K562 (cell line): Measurements from ENCODE around the gene LRMDA. TPM values are rescaled to one million over a fixed set of nuclear protein-coding genes. Genes with fewer than 3 reads are reported as not detected.

Experiments
- ATAC-seq: fragments of 200-7000 bp; cut with Tn5 transposase; 3 replicates; pipeline ENCODE4 v1.9.1; 2020; ENCODE audit warnings: moderate library complexity
- BruUV-seq: library from RNA; stranded (reverse); fragments of 400-500 nt; replicated peaks from 2 replicates; lab custom pipeline; 2021; lab: Mats Ljungman, UMichigan
- CTCF ChIA-PET: fragments of 300-600 bp; formaldehyde crosslinking; extraction: SDS; loops from one replicate; lab custom pipeline; 2021; ENCODE audit warnings: low intra/inter-chr PET ratio; lab: Yijun Ruan, JAX
- POLR2A ChIA-PET: fragments of 300-600, 350-650 bp; sonication (Branson Sonifier 250); formaldehyde crosslinking; extraction: SDS; loops from one replicate; lab custom pipeline; 2021; ENCODE audit warnings: antibody characterized with exemption, inconsistent platforms; lab: Yijun Ruan, JAX
- DNase-seq, 4 experiments: peaks; one replicate each; pipeline versions ENCODE4 v3.0.0 to v3.0.0-alpha.2; 2011 to 2018; ENCODE audit warnings: low spot score in 3 of 4, mixed read lengths in 3 of 4; ENCODE audit errors: extremely low read depth in 1 of 4
- FAIRE-seq: peaks from 2 replicates; lab custom pipeline; 2011; peaks lifted over from hg19 to GRCh38; lab: Jason Lieb, UNC
- H2AFZ ChIP-seq: 2 replicates; pipeline ENCODE4 v1.6.0; 2011; ENCODE audit warnings: low read depth, low read length, control low read depth, inconsistent platforms
- H3K27ac ChIP-seq: fragments of 200-600 bp; 3 replicates; pipeline ENCODE4 v1.8.0; 2011; ENCODE audit warnings: low read depth, mild to moderate bottlenecking, control low read depth, inconsistent platforms, low read length, moderate library complexity, mixed read lengths; ENCODE audit errors: extremely low read depth
- H3K27me3 ChIP-seq, 2 experiments: fragments of 300-600 bp in 1 of 2; 2 replicates in 1 of 2; 3 replicates in 1 of 2; pipeline versions ENCODE4 v1.6.0 to v1.8.0; 2011; ENCODE audit warnings: inconsistent platforms in 2 of 2, low read length in 2 of 2, mild to moderate bottlenecking in 1 of 2, mixed read lengths in 1 of 2, moderate library complexity in 1 of 2; ENCODE audit not compliant: control insufficient read depth in 2 of 2, insufficient read depth in 2 of 2
- H3K36me3 ChIP-seq: fragments of 300-600 bp; 3 replicates; pipeline ENCODE4 v1.8.0; 2011; ENCODE audit warnings: mild to moderate bottlenecking, low read length, inconsistent platforms; ENCODE audit not compliant: control insufficient read depth, insufficient read depth
- H3K4me1 ChIP-seq, 2 experiments: fragments of 200-600 bp in 1 of 2; replicated peaks in 1 of 2; 2 replicates in 1 of 2; 3 replicates in 1 of 2; pipeline versions ENCODE4 v1.5.1 to v1.8.0; 2011; ENCODE audit warnings: inconsistent platforms in 2 of 2, low read length in 2 of 2, mild to moderate bottlenecking in 1 of 2, mixed read lengths in 1 of 2, moderate library complexity in 1 of 2; ENCODE audit not compliant: control insufficient read depth in 2 of 2, insufficient read depth in 2 of 2
- H3K4me2 ChIP-seq: 2 replicates; pipeline ENCODE4 v1.6.1; 2011; ENCODE audit warnings: low read length, control low read depth, inconsistent platforms, mixed read lengths; ENCODE audit not compliant: insufficient read depth
- H3K4me3 ChIP-seq: fragments of 200-600 bp; sonication (generic), shearing (Covaris generic); 2 replicates; pipeline ENCODE4 v1.5.1; 2016; ENCODE audit warnings: control low read depth, inconsistent platforms
- H3K79me2 ChIP-seq: fragments of 200-600 bp; 3 replicates; pipeline ENCODE4 v1.8.0; 2011; ENCODE audit warnings: low read length, inconsistent platforms; ENCODE audit not compliant: control insufficient read depth, insufficient read depth
- H3K9ac ChIP-seq, 2 experiments: 2 replicates each; pipeline versions ENCODE4 v1.6.0 to v1.6.1; 2011; ENCODE audit warnings: low read depth in 2 of 2, low read length in 2 of 2, control low read depth in 1 of 2, inconsistent platforms in 1 of 2, mild to moderate bottlenecking in 1 of 2, mixed read lengths in 1 of 2; ENCODE audit not compliant: insufficient read depth in 1 of 2
- H3K9me1 ChIP-seq: one replicate; pipeline ENCODE4 v1.6.0; 2011; ENCODE audit warnings: inconsistent platforms, mild to moderate bottlenecking, low read length, moderate library complexity; ENCODE audit not compliant: control insufficient read depth, insufficient read depth
- H3K9me3 ChIP-seq: replicated peaks from 2 replicates; pipeline ENCODE4 v1.5.1; 2011; ENCODE audit warnings: low read depth, low read length, inconsistent platforms; ENCODE audit not compliant: control insufficient read depth, insufficient read depth
- H4K20me1 ChIP-seq: replicated peaks from 2 replicates; pipeline ENCODE4 v1.6.1; 2011; ENCODE audit warnings: low read length, inconsistent platforms, mixed read lengths; ENCODE audit not compliant: control insufficient read depth, insufficient read depth
- COPS2 ChIP-seq: fragments of 450-650 bp; conservative IDR thresholded peaks from 2 replicates; pipeline ENCODE4 v1.6.1; 2016; ENCODE audit warnings: mild to moderate bottlenecking, moderate library complexity
- ETV6 ChIP-seq, 3 experiments: fragments of 150-350 bp in 1 of 3; sonication (generic) in 1 of 3; formaldehyde crosslinking in 1 of 3; IDR thresholded peaks; 2 replicates each; pipeline versions ENCODE4 v1.6.1 to v1.8.0; 2014 to 2022; ENCODE audit warnings: borderline replicate concordance in 2 of 3, low read depth in 2 of 3, antibody characterized with exemption in 1 of 3, low read length in 1 of 3, mild to moderate bottlenecking in 1 of 3, missing genetic modification reagents in 1 of 3
- HNRNPLL ChIP-seq: fragments of 200-400 bp; formaldehyde crosslinking; IDR thresholded peaks from 2 replicates; pipeline ENCODE4 v1.6.1; 2017; ENCODE audit warnings: low read length, low read depth, mild to moderate bottlenecking; ENCODE audit not compliant: poor library complexity, severe bottlenecking
- MAX ChIP-seq: sonication (generic); formaldehyde crosslinking; IDR thresholded peaks from 2 replicates; pipeline ENCODE4 v1.9.0; 2022; ENCODE audit warnings: mild to moderate bottlenecking, missing genetic modification reagents
- NCOA2 ChIP-seq, 2 experiments: fragments of 450-650 bp; IDR thresholded peaks; 2 replicates each; pipeline ENCODE4 v1.6.1; 2018; ENCODE audit warnings: mild to moderate bottlenecking in 2 of 2, moderate library complexity in 1 of 2; ENCODE audit not compliant: partially characterized antibody in 2 of 2
- NCOA6 ChIP-seq: fragments of 450-650 bp; IDR thresholded peaks from 2 replicates; pipeline ENCODE4 v1.6.1; 2017; ENCODE audit warnings: mild to moderate bottlenecking
- PHTF2 ChIP-seq: fragments of 250-450 bp; sonication (Bioruptor Pico); IDR thresholded peaks from 2 replicates; pipeline ENCODE4 v1.5.0; 2021; ENCODE audit warnings: mild to moderate bottlenecking
- POLR2G ChIP-seq: fragments of 200-400 bp; formaldehyde crosslinking; IDR thresholded peaks from 2 replicates; pipeline ENCODE4 v1.6.1; 2017; ENCODE audit warnings: low read depth, mild to moderate bottlenecking, antibody characterized with exemption, low read length, moderate library complexity
- POLR2H ChIP-seq: IDR thresholded peaks from 2 replicates; pipeline ENCODE4 v1.6.1; 2016; ENCODE audit warnings: missing genetic modification characterization, low read depth, mild to moderate bottlenecking, control low read depth, missing compliant biosample characterization, moderate library complexity
- RB1 ChIP-seq: fragments of 450-650 bp; IDR thresholded peaks from 2 replicates; pipeline ENCODE4 v1.6.1; 2017; ENCODE audit warnings: low read depth, mild to moderate bottlenecking
- SMARCA4 ChIP-seq: fragments of 450-650 bp; IDR thresholded peaks from 2 replicates; pipeline ENCODE4 v1.6.1; 2016
- SP1 ChIP-seq: sonication (generic); formaldehyde crosslinking; IDR thresholded peaks from 2 replicates; pipeline ENCODE4 v1.8.1; 2022; ENCODE audit warnings: mild to moderate bottlenecking, missing genetic modification reagents
- SRSF7 ChIP-seq: fragments of 200-400 bp; formaldehyde crosslinking; optimal IDR thresholded peaks from 2 replicates; pipeline ENCODE3; 2017; ENCODE audit warnings: mild to moderate bottlenecking, low read depth, low read length
- TEAD4 ChIP-seq, 2 experiments: sonication (generic) in 1 of 2; formaldehyde crosslinking in 1 of 2; IDR thresholded peaks; 2 replicates each; pipeline versions ENCODE4 v1.6.1 to v1.8.0; 2012 to 2022; ENCODE audit warnings: borderline replicate concordance in 1 of 2, inconsistent platforms in 1 of 2, low read length in 1 of 2, mild to moderate bottlenecking in 1 of 2, missing genetic modification reagents in 1 of 2
- ZBED1 ChIP-seq: IDR thresholded peaks from 2 replicates; pipeline ENCODE4 v1.6.1; 2014
- ZNF316 ChIP-seq: fragments of 450-650 bp; IDR thresholded peaks from 2 replicates; pipeline ENCODE4 v1.6.1; 2016
- ZNF668 ChIP-seq: fragments of 250-450 bp; sonication (Bioruptor Pico); IDR thresholded peaks from 2 replicates; pipeline ENCODE4 v1.8.0; 2022; ENCODE audit warnings: mild to moderate bottlenecking, inconsistent platforms
- WGBS: fragments of 100-300 bp; shearing (Covaris generic); methylation state at CpG from one replicate; pipeline ENCODE4 v1.1.6; 2016; ENCODE audit warnings: low coverage, mixed read lengths; ENCODE audit not compliant: insufficient coverage; ENCODE audit errors: missing lambda C conversion rate; 5-methylcytosine and 5-hydroxymethylcytosine counted together
- in situ Hi-C: fragments of 300-500 bp; cut with MboI; formaldehyde crosslinking; loops from 4 replicates; pipeline ENCODE4 v1.15.0; 2018; ENCODE audit warnings: inconsistent platforms, mixed read lengths
- intact Hi-C: fragments of 100-400 bp; cut with micrococcal nuclease; formaldehyde crosslinking; loops from 2 replicates; pipeline ENCODE4 v1.14.2; 2022
- polyA plus RNA-seq, 8 experiments: library from polyadenylated mRNA; depleted of rRNA in 4 of 8; stranded (reverse) in 5 of 8; unstranded in 3 of 8; fragments of >200 nt; fragmentation: Nextera tagmentation in 2 of 8; fragmentation: Illumina TruSeq in 1 of 8; extraction: Ambion mirVana in 2 of 8; extraction: Trizol in 1 of 8; gene quantifications; 2 replicates each; pipeline versions ENCODE4 v1.2.1 to v1.2.3, GENCODE V29; 2011 to 2014; ENCODE audit warnings: inconsistent platforms in 1 of 8, missing spikeins in 1 of 8
- total RNA-seq, 7 experiments: library from RNA; depleted of rRNA in 6 of 7; stranded (reverse); fragments of >200 nt in 6 of 7; fragmentation: Illumina TruSeq in 2 of 7; extraction: Trizol in 2 of 7; gene quantifications; 2 replicates each; pipeline versions ENCODE4 v1.2.1 to v1.2.3, GENCODE V29; 2011 to 2021; ENCODE audit warnings: low replicate concordance in 1 of 7
- TF ChIP-seq, protein P1 (sequence below): sonication (generic); formaldehyde crosslinking; IDR thresholded peaks from 2 replicates; pipeline ENCODE4 v1.8.1; 2022; ENCODE audit warnings: missing genetic modification reagents

Gene LRMDA
- total and polyA plus RNA-seq, 9 of the 15 experiments (the other 6 are each of a cell fraction or from before 2014, with no cell fraction given): 0.25 TPM; not detected in 8

DNA sequence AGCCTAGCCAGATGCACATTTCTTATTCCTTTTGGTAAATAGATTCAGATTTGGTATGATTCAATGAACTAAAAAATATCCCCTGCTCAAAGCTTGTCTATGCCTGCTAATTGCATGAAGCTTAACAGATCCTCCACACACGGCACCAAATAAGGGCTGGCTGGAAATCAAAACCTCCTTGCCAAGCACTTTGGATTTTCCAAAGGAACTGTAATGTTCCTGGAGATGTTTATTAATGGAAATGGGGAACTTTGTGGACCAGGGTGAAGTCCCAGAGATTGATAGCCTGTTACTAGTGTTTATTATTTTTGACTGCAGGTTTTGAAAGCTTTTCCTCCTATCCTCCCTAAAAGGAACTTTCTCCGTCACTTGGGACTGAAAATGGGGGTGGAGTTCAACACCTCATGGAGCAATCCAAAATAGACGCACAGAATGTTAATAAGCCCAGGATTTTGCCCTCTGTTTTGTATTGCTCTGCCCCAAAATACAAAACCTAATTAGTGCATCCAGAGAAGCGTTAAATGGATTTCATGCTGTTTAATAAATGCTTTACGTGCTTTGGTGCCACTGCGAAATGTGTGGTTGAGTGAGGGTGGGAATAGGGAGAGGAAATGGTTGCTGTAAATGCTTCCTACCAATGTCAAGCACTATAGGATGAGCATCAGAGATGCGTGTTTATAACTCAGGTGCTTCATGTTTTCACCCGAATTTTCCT is 1027.7 kb downstream of the LRMDA start:
- H4K20me1 ChIP-seq: no peaks in the 10 kb centered on the region
- H3K4me2 ChIP-seq: no peak overlapping the region
- no peaks in the 10 kb centered on the region for H3K79me2 ChIP-seq
- TF ChIP-seq ETV6 (IDR thresholded peaks at IDR 0.05; ENCODE audit: borderline replicate concordance in 1 of 2, low read depth in 2 of 2, low read length in 1 of 2): no peak
- no peak for TF ChIP-seq ETV6 (CRISPR knock-in tag; IDR thresholded peaks at IDR 0.05; ENCODE audit: borderline replicate concordance)
- no peak for TF ChIP-seq ZBED1
- TF ChIP-seq PHTF2 (CRISPR knock-in tag): no peak
- no peak for TF ChIP-seq SRSF7
- no peak for TF ChIP-seq SMARCA4
- TF ChIP-seq POLR2H: no peak
- no peak for TF ChIP-seq NCOA2 (IDR thresholded peaks at IDR 0.05; ENCODE audit: partially characterized antibody in 2 of 2)
- no peak for TF ChIP-seq SP1 (CRISPR knock-in tag)
- no peak for TF ChIP-seq MAX
- TF ChIP-seq POLR2G: no peak
- no peak for TF ChIP-seq TEAD4 (IDR thresholded peaks at IDR 0.05; ENCODE audit: low read length)
- no peak for TF ChIP-seq TEAD4 (CRISPR knock-in tag; IDR thresholded peaks at IDR 0.05; ENCODE audit: borderline replicate concordance)
- no peak for TF ChIP-seq HNRNPLL
- TF ChIP-seq ZNF316: no peak
- TF ChIP-seq COPS2: no peak
- TF ChIP-seq, protein P1, sequence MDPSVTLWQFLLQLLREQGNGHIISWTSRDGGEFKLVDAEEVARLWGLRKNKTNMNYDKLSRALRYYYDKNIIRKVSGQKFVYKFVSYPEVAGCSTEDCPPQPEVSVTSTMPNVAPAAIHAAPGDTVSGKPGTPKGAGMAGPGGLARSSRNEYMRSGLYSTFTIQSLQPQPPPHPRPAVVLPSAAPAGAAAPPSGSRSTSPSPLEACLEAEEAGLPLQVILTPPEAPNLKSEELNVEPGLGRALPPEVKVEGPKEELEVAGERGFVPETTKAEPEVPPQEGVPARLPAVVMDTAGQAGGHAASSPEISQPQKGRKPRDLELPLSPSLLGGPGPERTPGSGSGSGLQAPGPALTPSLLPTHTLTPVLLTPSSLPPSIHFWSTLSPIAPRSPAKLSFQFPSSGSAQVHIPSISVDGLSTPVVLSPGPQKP (CRISPR knock-in tag): no peak
- no peak for TF ChIP-seq RB1
- TF ChIP-seq ZNF668: no peak
- no peak for TF ChIP-seq NCOA6
- H3K27me3 ChIP-seq: no peaks in the 10 kb centered on the region
- ATAC-seq: no peak
- in situ Hi-C loops: no loop called here
- no peaks in the 10 kb centered on the region for H3K36me3 ChIP-seq
- no peaks in the 10 kb centered on the region for H3K9me1 ChIP-seq
- intact Hi-C loops: no loop called here
- no peak overlapping the region for H3K27ac ChIP-seq
- BruUV-seq: no TSS peak
- WGBS: 3% methylated on average over 8 of the region's 8 CpGs
- no peak overlapping the region for H3K4me3 ChIP-seq
- POLR2A ChIA-PET: no interaction called here
- FAIRE-seq: no peak
- CTCF ChIA-PET: no interaction called here
- H3K4me1 ChIP-seq: no peaks in the 10 kb centered on the region
- no peak for DNase-seq
- no peak overlapping the region for H2AFZ ChIP-seq
- no peak overlapping the region for H3K9ac ChIP-seq
- no peaks in the 10 kb centered on the region for H3K9me3 ChIP-seq
